IMR-90 (cell line): ENCODE measurements around the gene YIPF6. TPM values are rescaled to one million over a fixed set of nuclear protein-coding genes. Genes with fewer than 3 reads are reported as not detected.

Source experiments
- ATAC-seq: fragments of 200-7000 bp; cut with Tn5 transposase; 2 replicates; pipeline ENCODE4 v1.9.1; 2020; ENCODE audit warnings: low read depth, mild to moderate bottlenecking, moderate library complexity
- BruUV-seq: library from RNA; stranded (reverse); fragments of 400-500 nt; replicated peaks from 2 replicates; lab custom pipeline; 2021; lab: Mats Ljungman, UMichigan
- CTCF ChIA-PET: fragments of 300-600 bp; formaldehyde crosslinking; extraction: SDS; loops from one replicate; lab custom pipeline; 2021; ENCODE audit warnings: antibody characterized with exemption; lab: Yijun Ruan, JAX
- POLR2A ChIA-PET: fragments of 300-600 bp; sonication (Branson Sonifier 250); formaldehyde crosslinking; loops from one replicate; lab custom pipeline; 2022; ENCODE audit warnings: antibody characterized with exemption; ENCODE audit not compliant: unreplicated experiment; lab: Charles Lee
- DNase-seq: peaks from one replicate; pipeline ENCODE4 v3.0.0; 2013
- H2AFZ ChIP-seq: replicated peaks from 2 replicates; pipeline ENCODE3; 2013; ENCODE audit warnings: low read length, mild to moderate bottlenecking; ENCODE audit not compliant: poor library complexity
- H2AK5ac ChIP-seq: 2 replicates; pipeline ENCODE4 v1.6.1; 2013; ENCODE audit warnings: low read depth, low read length, inconsistent platforms
- H2AK9ac ChIP-seq: replicated peaks from 2 replicates; pipeline ENCODE3; 2013; ENCODE audit warnings: mild to moderate bottlenecking, low read depth, low read length, moderate library complexity; ENCODE audit not compliant: poor library complexity
- H2BK120ac ChIP-seq: 2 replicates; pipeline ENCODE4 v1.6.1; 2013; ENCODE audit warnings: low read depth, low read length, inconsistent platforms
- H2BK15ac ChIP-seq: 3 replicates; pipeline ENCODE4 v1.6.1; 2013; ENCODE audit warnings: low read depth, low read length, inconsistent platforms
- H2BK20ac ChIP-seq: 2 replicates; pipeline ENCODE4 v1.6.1; 2013; ENCODE audit warnings: low read depth, mild to moderate bottlenecking, inconsistent platforms, low read length, moderate library complexity
- H2BK5ac ChIP-seq: 2 replicates; pipeline ENCODE4 v1.6.1; 2013; ENCODE audit warnings: mild to moderate bottlenecking, low read depth, low read length, inconsistent platforms; ENCODE audit not compliant: poor library complexity, severe bottlenecking
- H3K14ac ChIP-seq: replicated peaks from 2 replicates; pipeline ENCODE4 v1.6.1; 2013; ENCODE audit warnings: low read depth, low read length, inconsistent platforms
- H3K18ac ChIP-seq: 2 replicates; pipeline ENCODE4 v1.6.1; 2013; ENCODE audit warnings: low read depth, low read length, control low read depth
- H3K23ac ChIP-seq: 2 replicates; pipeline ENCODE4 v1.6.1; 2013; ENCODE audit warnings: low read depth, low read length, inconsistent platforms
- H3K27ac ChIP-seq: 2 replicates; pipeline ENCODE4 v1.5.1; 2013; ENCODE audit warnings: mild to moderate bottlenecking, control low read depth, low read length; ENCODE audit not compliant: insufficient read depth
- H3K27me3 ChIP-seq: 2 replicates; pipeline ENCODE4 v1.6.1; 2013; ENCODE audit warnings: low read length; ENCODE audit not compliant: control insufficient read depth, insufficient read depth
- H3K36me3 ChIP-seq: 2 replicates; pipeline ENCODE4 v1.6.1; 2013; ENCODE audit warnings: low read length, mixed read lengths; ENCODE audit not compliant: control insufficient read depth, insufficient read depth
- H3K4ac ChIP-seq: 2 replicates; pipeline ENCODE4 v1.6.1; 2013; ENCODE audit warnings: low read depth, low read length, inconsistent platforms
- H3K4me1 ChIP-seq: 2 replicates; pipeline ENCODE4 v1.6.1; 2013; ENCODE audit warnings: low read length, mixed read lengths; ENCODE audit not compliant: control insufficient read depth, insufficient read depth
- H3K4me2 ChIP-seq: 2 replicates; pipeline ENCODE4 v1.6.1; 2013; ENCODE audit warnings: low read depth, mild to moderate bottlenecking, control low read depth, low read length, moderate library complexity
- H3K4me3 ChIP-seq: 2 replicates; pipeline ENCODE4 v1.5.1; 2013; ENCODE audit warnings: low read depth, mild to moderate bottlenecking, control low read depth, low read length, moderate library complexity; ENCODE audit not compliant: insufficient read depth
- H3K56ac ChIP-seq: 2 replicates; pipeline ENCODE4 v1.6.1; 2013; ENCODE audit warnings: low read length, inconsistent platforms; ENCODE audit not compliant: insufficient read depth; ENCODE audit errors: extremely low read depth
- H3K79me1 ChIP-seq, 2 experiments: 2 replicates each; pipeline ENCODE4 v1.6.1; 2013; ENCODE audit warnings: low read length in 2 of 2, inconsistent platforms in 1 of 2, low read depth in 1 of 2
- H3K9ac ChIP-seq: 2 replicates; pipeline ENCODE4 v1.6.1; 2013; ENCODE audit warnings: low read depth, low read length, control low read depth
- H3K9me1 ChIP-seq: 2 replicates; pipeline ENCODE4 v1.6.1; 2013; ENCODE audit warnings: low read length, inconsistent platforms; ENCODE audit not compliant: insufficient read depth
- H3K9me3 ChIP-seq: 2 replicates; pipeline ENCODE4 v1.6.1; 2013; ENCODE audit warnings: low read length; ENCODE audit not compliant: control insufficient read depth, insufficient read depth
- H4K20me1 ChIP-seq: 2 replicates; pipeline ENCODE4 v1.6.1; 2013; ENCODE audit warnings: low read length, inconsistent platforms; ENCODE audit not compliant: insufficient read depth
- H4K5ac ChIP-seq: 2 replicates; pipeline ENCODE4 v1.6.1; 2013; ENCODE audit warnings: mild to moderate bottlenecking, low read depth, low read length, control low read depth
- H4K8ac ChIP-seq, 2 experiments: 2 replicates each; pipeline ENCODE4 v1.6.1; 2013; ENCODE audit warnings: low read depth in 2 of 2, low read length in 2 of 2, control low read depth in 1 of 2, inconsistent platforms in 1 of 2
- H4K91ac ChIP-seq: 2 replicates; pipeline ENCODE4 v1.6.1; 2013; ENCODE audit warnings: low read depth, low read length, inconsistent platforms; ENCODE audit not compliant: insufficient read depth
- BHLHE40 ChIP-seq: fragments of 150-350 bp; IDR thresholded peaks from 2 replicates; pipeline ENCODE4 v1.6.1; 2016; ENCODE audit warnings: mild to moderate bottlenecking, low read depth, low read length
- CEBPB ChIP-seq: IDR thresholded peaks from 2 replicates; pipeline ENCODE4 v1.6.1; 2012; ENCODE audit warnings: low read depth, low read length, improper control_type of control experiment
- CHD1 ChIP-seq: IDR thresholded peaks from 2 replicates; pipeline ENCODE4 v1.6.1; 2012; ENCODE audit warnings: low read depth, low read length, improper control_type of control experiment
- FOS ChIP-seq: fragments of 150-350 bp; IDR thresholded peaks from 2 replicates; pipeline ENCODE4 v1.6.1; 2016; ENCODE audit warnings: low read depth, low read length
- MAFK ChIP-seq: IDR thresholded peaks from 2 replicates; pipeline ENCODE4 v1.6.1; 2012; ENCODE audit warnings: low read depth, low read length, improper control_type of control experiment
- NFE2L2 ChIP-seq: fragments of 150-350 bp; IDR thresholded peaks from 2 replicates; pipeline ENCODE4 v1.6.1; 2016; ENCODE audit warnings: low read depth, mild to moderate bottlenecking, low read length
- POLR2A ChIP-seq: IDR thresholded peaks from 2 replicates; pipeline ENCODE4 v1.6.1; 2012; ENCODE audit warnings: mild to moderate bottlenecking, low read depth, low read length
- RAD21 ChIP-seq: IDR thresholded peaks from 2 replicates; pipeline ENCODE4 v1.6.1; 2012; ENCODE audit warnings: low read length, improper control_type of control experiment
- RCOR1 ChIP-seq: IDR thresholded peaks from 2 replicates; pipeline ENCODE4 v1.6.1; 2012; ENCODE audit warnings: mild to moderate bottlenecking, low read length, improper control_type of control experiment; ENCODE audit not compliant: insufficient replicate concordance
- RFX5 ChIP-seq: IDR thresholded peaks from 2 replicates; pipeline ENCODE4 v1.8.0; 2012; ENCODE audit warnings: low read depth, mild to moderate bottlenecking, low read length, moderate library complexity
- SMC3 ChIP-seq: fragments of 150-350 bp; IDR thresholded peaks from 2 replicates; pipeline ENCODE4 v1.6.1; 2016; ENCODE audit warnings: low read depth, mild to moderate bottlenecking, antibody characterized with exemption, low read length, moderate library complexity
- WGBS, 2 experiments: methylation state at CpG; one replicate each; pipeline versions ENCODE4 v1.1.5 to v1.1.7; 2013; ENCODE audit warnings: missing lambda C conversion rate in 2 of 2; ENCODE audit not compliant: insufficient read length in 1 of 2; ENCODE audit errors: extremely low coverage in 2 of 2; 5-methylcytosine and 5-hydroxymethylcytosine counted together
- dilution Hi-C: fragments of 300-500 bp; cut with HindIII; formaldehyde crosslinking; loops from one replicate; pipeline ENCODE4 v1.14.3; 2018; ENCODE audit warnings: low sequenced_read_pairs; ENCODE audit not compliant: unreplicated experiment
- in situ Hi-C: fragments of 300-500 bp; cut with MboI; formaldehyde crosslinking; loops from 3 replicates; pipeline ENCODE4 v1.14.3; 2019; ENCODE audit warnings: low sequenced_read_pairs, inconsistent platforms, mixed read lengths
- intact Hi-C: fragments of 100-400 bp; cut with micrococcal nuclease; formaldehyde crosslinking; loops from 2 replicates; pipeline ENCODE4 v1.10.0; 2022
- polyA plus RNA-seq, 3 experiments: library from polyadenylated mRNA; depleted of rRNA; stranded (reverse); fragments of >200 nt; gene quantifications; 2 replicates each; pipeline ENCODE4 v1.2.3, GENCODE V29; 2012; ENCODE audit warnings: low replicate concordance in 1 of 3
- total RNA-seq: library from RNA; depleted of rRNA; stranded (reverse); fragments of >200 nt; gene quantifications from 2 replicates; pipeline ENCODE4 v1.2.3, GENCODE V29; 2012
- TF ChIP-seq, protein P1 (sequence below): conservative IDR thresholded peaks from 2 replicates; pipeline ENCODE4 v1.5.1; 2012; ENCODE audit warnings: mild to moderate bottlenecking, low read depth, low read length, improper control_type of control experiment
- TF ChIP-seq, protein P2 (sequence below): fragments of 150-350 bp; IDR thresholded peaks from 2 replicates; pipeline ENCODE4 v1.6.1; 2016; ENCODE audit warnings: low read depth, mild to moderate bottlenecking, low read length, moderate library complexity, borderline replicate concordance
- TF ChIP-seq, protein P3 (sequence below): fragments of 150-350 bp; IDR thresholded peaks from 2 replicates; pipeline ENCODE4 v1.6.1; 2017; ENCODE audit warnings: mild to moderate bottlenecking, antibody characterized with exemption, low read length, low read depth

The YIPF6 gene
- total and polyA plus RNA-seq, 2 of the 4 experiments (the other 2 are of a cell fraction): 9.7 to 22.4 TPM

DNA sequence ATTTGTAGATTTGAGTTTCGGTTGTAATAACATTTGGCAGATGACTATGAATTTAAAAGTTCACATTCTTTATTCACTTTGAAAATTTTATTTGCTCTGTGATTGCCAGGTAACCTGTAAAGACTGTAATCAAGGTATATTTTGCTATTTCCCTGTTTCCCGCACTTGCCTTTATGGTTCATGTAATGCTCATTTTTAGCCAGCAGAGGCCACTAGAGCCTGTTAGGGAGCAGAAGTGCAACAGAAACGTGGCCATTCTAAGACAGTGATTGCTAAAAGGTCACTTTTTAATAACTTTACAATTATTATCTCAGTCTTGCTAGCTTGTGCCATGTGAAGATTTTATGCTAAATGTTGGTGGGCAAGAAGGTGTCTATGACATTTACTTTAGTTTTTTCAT lies 12.4 kb downstream of the YIPF6 start:
- ATAC-seq: peak; percentile 86
- no TSS peak for BruUV-seq
- H3K4ac ChIP-seq: no peak overlapping the region
- H2BK20ac ChIP-seq: no peak overlapping the region
- dilution Hi-C loops: no loop called here
- TF ChIP-seq BHLHE40 (no peak), MAFK (no peak), CEBPB (no peak), NFE2L2 (no peak), RFX5 (no peak), SMC3 (peak; percentile 78), POLR2A (no peak), FOS (no peak), RCOR1 (no peak), RAD21 (peak; percentile 74), CHD1 (no peak)
- TF ChIP-seq, protein P1, sequence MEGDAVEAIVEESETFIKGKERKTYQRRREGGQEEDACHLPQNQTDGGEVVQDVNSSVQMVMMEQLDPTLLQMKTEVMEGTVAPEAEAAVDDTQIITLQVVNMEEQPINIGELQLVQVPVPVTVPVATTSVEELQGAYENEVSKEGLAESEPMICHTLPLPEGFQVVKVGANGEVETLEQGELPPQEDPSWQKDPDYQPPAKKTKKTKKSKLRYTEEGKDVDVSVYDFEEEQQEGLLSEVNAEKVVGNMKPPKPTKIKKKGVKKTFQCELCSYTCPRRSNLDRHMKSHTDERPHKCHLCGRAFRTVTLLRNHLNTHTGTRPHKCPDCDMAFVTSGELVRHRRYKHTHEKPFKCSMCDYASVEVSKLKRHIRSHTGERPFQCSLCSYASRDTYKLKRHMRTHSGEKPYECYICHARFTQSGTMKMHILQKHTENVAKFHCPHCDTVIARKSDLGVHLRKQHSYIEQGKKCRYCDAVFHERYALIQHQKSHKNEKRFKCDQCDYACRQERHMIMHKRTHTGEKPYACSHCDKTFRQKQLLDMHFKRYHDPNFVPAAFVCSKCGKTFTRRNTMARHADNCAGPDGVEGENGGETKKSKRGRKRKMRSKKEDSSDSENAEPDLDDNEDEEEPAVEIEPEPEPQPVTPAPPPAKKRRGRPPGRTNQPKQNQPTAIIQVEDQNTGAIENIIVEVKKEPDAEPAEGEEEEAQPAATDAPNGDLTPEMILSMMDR: peak; percentile 77
- TF ChIP-seq, protein P2, sequence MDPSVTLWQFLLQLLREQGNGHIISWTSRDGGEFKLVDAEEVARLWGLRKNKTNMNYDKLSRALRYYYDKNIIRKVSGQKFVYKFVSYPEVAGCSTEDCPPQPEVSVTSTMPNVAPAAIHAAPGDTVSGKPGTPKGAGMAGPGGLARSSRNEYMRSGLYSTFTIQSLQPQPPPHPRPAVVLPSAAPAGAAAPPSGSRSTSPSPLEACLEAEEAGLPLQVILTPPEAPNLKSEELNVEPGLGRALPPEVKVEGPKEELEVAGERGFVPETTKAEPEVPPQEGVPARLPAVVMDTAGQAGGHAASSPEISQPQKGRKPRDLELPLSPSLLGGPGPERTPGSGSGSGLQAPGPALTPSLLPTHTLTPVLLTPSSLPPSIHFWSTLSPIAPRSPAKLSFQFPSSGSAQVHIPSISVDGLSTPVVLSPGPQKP: no peak
- TF ChIP-seq, protein P3, sequence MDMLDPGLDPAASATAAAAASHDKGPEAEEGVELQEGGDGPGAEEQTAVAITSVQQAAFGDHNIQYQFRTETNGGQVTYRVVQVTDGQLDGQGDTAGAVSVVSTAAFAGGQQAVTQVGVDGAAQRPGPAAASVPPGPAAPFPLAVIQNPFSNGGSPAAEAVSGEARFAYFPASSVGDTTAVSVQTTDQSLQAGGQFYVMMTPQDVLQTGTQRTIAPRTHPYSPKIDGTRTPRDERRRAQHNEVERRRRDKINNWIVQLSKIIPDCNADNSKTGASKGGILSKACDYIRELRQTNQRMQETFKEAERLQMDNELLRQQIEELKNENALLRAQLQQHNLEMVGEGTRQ: no peak
- no peak overlapping the region for H3K27ac ChIP-seq
- no CpG with 5 or more reads among the region's 3 CpGs for WGBS, 2 experiments
- H4K91ac ChIP-seq: no peak overlapping the region
- in situ Hi-C loops: loop anchor here (10.0 kb wide), 1 partner anchor 204 kb away; no protein-coding TSS in a partner anchor
- no peaks in the 10 kb centered on the region for H3K27me3 ChIP-seq
- H2BK15ac ChIP-seq: no peak overlapping the region
- no peak overlapping the region for H3K9ac ChIP-seq
- H3K4me2 ChIP-seq: no peak overlapping the region
- intact Hi-C loops: loop anchor here (1.0 to 10.0 kb wide), 5 partner anchors 200 to 1801 kb away; no protein-coding TSS in a partner anchor
- no peak overlapping the region for H2BK5ac ChIP-seq
- H2AK5ac ChIP-seq: no peak overlapping the region
- no peak overlapping the region for H2BK120ac ChIP-seq
- H3K9me3 ChIP-seq: no peaks in the 10 kb centered on the region
- no peak overlapping the region for H3K14ac ChIP-seq
- H2AFZ ChIP-seq: no peak overlapping the region
- H4K5ac ChIP-seq: no peak overlapping the region
- no peak overlapping the region for H3K23ac ChIP-seq
- no peak overlapping the region for H4K8ac ChIP-seq
- peak; percentile 48 for DNase-seq
- no peaks in the 10 kb centered on the region for H3K4me1 ChIP-seq
- H3K18ac ChIP-seq: no peak overlapping the region
- no peak overlapping the region for H3K56ac ChIP-seq
- H3K4me3 ChIP-seq: no peak overlapping the region
- H4K20me1 ChIP-seq: peaks cover 15% of the 10 kb centered on the region
- H3K79me1 ChIP-seq: peaks cover 0 to 8% of the 10 kb centered on the region in 2 experiments; a peak in 2 of 4 replicates
- ChIA-PET POLR2A (no interaction called here), CTCF (interaction anchor here (0.6 kb wide), 1 partner anchor 316 kb away, joined by 3 read pairs; no protein-coding TSS in a partner anchor)
- H3K9me1 ChIP-seq: 0 out of 2 replicates have a peak, but pooled peaks cover 2% of the 10 kb centered on the region
- H3K36me3 ChIP-seq: peaks cover 7% of the 10 kb centered on the region
- H2AK9ac ChIP-seq: no peak overlapping the region
